Renal cortex interstitium (tissue), 11 donors: ENCODE measurements around the gene UBE4B. TPM values are rescaled to one million over a fixed set of nuclear protein-coding genes. Genes with fewer than 3 reads are reported as not detected.
"Not testable (repeated sequence)": the region's sequence is repeated elsewhere in the genome, so short reads cannot be mapped to it uniquely, and the experiment has no call there.

Experiments
- DNase-seq, 11 donors: peaks; one replicate each; pipeline ENCODE4 v3.0.0-alpha.2; 2013; ENCODE audit warnings: low read depth in 9 of 11, low spot score in 4 of 11; ENCODE audit errors: extremely low read depth in 1 of 11
- polyA plus RNA-seq, 3 donors: library from polyadenylated mRNA; unstranded; fragments of 120-200 nt; gene quantifications; one replicate each; pipeline ENCODE4 v1.2.1, GENCODE V29; 2013; ENCODE audit not compliant: insufficient read length in 3 of 3

The UBE4B gene
- polyA plus RNA-seq, 3 donors = 50.7 to 59.1 (median 55.0) TPM

DNA sequence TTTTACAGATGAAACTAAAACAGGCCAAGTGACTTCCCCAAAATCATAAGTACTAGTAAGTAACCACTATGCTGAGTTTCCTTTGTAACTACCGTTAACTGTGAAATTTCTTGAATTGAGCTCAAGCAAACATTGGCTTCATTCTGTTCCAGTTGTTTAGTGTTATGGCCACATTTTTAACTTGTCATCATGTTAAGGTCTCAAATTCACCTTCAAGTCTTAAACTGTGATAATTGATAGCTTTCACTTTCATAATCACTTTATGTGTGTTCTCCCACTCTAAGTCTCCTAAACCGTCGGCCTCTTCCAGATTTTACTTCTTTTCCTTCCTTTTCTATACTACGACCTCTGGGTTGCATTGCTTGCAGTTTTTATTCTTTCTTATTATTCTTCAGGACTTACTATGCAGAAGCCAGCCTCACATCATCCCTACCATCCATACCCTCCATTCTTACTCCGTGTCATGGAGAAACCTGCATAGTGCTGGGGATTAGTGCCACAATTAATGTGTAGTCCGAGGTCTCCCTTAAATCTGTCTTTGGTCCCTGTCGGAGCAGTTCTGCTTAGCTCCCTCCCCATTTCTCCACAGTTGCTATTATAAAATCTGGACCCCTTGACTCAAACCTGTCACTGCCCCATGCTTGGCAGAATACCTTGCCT is 183.5 kb downstream of the UBE4B start:
- no peak for DNase-seq

DNA sequence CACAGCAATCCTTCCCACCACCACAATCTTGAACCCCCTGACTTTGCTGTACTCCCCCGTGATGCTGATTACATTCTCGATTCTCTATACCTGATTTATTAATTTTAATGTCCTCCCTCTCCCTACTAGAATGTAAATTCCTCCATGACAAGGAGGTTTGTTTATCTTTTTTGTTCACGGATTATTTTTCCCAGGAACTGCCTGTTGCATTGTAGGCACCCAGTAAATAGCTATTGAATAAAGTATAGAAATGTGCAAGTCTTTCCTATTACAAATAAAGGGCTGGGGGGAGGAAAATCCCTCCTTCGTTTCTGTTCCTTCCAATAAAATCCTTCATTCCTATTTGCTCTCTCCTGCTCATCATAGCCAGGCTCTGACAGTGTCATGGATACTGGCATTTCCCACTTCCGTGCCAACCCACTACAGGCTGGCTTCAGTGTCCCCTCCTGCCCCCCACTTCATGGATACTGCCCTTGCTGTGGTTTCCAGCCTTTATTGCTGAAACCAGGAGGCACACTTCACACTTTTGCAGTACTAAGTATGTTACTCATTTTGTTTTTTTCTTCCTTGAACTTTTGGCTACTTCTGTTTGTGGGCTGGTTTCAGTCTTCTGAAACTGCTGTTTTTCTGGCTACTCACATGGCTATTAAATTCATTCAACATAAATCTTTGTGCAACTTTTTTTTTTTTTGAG is 185.1 kb downstream of the UBE4B start:
- no peak for DNase-seq

DNA sequence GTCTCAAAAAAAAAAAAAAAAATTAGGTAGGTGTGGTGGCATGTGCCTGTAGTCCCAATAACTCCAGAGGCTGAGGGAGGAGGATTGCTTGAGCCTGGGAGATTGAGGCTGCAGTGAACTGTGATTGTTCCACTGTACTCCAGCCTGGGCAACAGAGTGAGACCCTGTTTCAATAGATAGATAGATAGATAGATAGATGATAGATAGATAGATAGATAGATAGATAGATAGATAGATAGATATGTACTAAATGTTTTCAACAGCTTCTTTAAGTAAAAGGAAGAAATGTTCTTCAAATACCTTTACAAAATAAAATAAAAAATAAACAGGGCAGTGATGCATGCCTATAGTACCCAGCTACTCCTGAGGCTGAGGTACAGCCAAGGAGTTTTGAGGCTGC is 187.4 kb downstream of the UBE4B start:
- DNase-seq = no peak

DNA sequence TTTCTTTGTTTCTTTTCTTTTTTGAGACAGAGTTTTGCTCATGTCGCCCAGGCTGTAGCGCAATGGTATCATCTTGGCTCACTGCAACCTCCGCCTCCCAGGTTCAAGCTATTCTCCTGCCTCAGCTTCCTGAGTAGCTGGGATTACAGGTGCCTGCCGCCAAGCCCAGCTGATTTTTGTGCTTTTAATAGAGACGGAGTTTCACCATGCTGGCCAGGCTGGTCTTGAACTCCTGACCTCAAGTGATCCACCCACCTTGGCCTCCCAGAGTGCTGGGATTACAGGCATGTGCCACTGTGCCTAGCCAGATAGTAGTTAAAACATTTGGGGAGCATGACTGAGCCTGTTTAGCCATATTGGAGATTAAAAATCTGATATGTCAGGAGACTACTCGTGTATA is 187.9 kb downstream of the UBE4B start:
- DNase-seq = not testable (repeated sequence)

DNA sequence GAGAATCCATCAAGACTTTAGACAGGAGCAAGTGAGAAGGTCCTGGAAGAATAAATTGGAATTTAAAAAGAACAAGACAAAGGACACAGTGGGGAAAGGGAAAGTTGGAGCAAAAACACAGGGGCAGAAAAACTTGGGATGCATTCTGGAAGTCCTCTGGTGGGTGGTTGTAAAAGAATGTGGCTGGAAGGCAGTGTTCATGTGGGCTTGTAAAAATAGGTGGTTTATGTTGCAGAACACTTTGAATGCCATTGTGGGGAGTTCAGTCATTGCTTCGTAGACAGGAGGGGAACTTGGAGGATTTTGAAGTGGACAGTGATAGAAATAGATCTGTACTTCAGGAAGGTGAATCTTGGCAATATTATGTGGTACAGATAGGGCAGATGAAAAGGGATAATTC is 192.8 kb downstream of the UBE4B start:
- DNase-seq = peak in 1 of 11 donors; percentile 18

DNA sequence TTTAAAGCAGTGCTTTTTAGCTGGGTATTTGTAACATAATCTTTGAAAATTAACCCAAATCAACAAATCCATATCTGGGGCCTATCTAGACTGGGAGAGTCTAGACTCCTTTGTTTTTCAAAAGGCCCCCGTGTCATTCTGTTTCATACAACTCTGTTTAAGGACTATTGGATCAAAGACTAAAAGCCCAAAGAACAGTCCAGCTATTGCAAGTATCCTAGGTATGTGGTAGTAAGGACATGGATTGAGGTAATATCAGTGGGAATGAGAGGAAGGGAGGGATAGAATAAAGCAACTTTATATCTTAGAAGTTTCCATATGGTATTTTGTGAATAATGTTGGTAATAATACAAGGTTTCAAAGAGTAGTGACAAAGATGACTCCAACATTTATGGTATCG is 195.8 kb downstream of the UBE4B start:
- DNase-seq = no peak

DNA sequence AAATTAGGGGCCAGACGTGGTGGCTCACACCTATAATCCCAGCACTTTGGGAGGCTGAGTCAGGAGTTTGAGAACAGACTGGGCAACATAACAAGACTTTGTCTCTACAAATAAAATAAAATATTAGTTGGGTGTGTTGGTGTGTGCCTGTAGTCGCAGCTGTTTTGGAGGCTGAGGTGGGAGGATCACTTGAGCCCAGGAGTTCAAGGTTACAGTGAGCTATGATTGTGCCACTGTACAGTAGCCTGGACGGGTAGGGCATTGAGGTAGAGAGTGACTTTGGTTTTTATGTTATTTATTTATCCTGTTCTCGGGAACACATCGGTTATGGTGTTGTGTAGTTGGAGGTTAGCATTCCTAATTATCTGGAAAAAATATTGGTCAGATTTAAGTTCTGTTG is 197.1 kb downstream of the UBE4B start:
- no peak for DNase-seq

Other genes starting within 250 kb of the UBE4B start
- 100 to 1,000 TPM; 133 to 166 (median 157) TPM for gene CLSTN1, start 209.0 kb upstream of the UBE4B start, polyA plus RNA-seq
- gene CTNNBIP1, start 122.7 kb upstream of the UBE4B start, polyA plus RNA-seq = 10 to 100 TPM; 28.5 to 35.9 (median 35.3) TPM
- 10 to 100 TPM; 65.1 to 78.4 (median 66.7) TPM for gene LZIC, start 89.6 kb upstream of the UBE4B start, polyA plus RNA-seq
- gene NMNAT1, start 89.5 kb upstream of the UBE4B start, polyA plus RNA-seq = 10 to 100 TPM; 21.5 to 23.9 (median 22.0) TPM
- 10 to 100 TPM; 20.1 to 29.3 (median 22.3) TPM for gene RBP7, start 35.7 kb upstream of the UBE4B start, polyA plus RNA-seq
- 10 to 100 TPM; 46.9 to 50.4 (median 47.3) TPM for gene KIF1B, start 177.6 kb downstream of the UBE4B start, polyA plus RNA-seq